Measurements from ENCODE around the gene ZNF74.

The ZNF74 gene

GRCh38 chr22:20412474-20413216, 18.7 kb downstream of the ZNF74 start (continued):
- TF ChIP-seq ZNF639 (tag by site-specific recombination; IDR thresholded peaks at IDR 0.05): no peak

GRCh38 chr22:20413217-20414058, 19.5 kb downstream of the ZNF74 start:
- POLR2A ChIA-PET: no interaction called here
- CTCF ChIA-PET: interaction anchor here (0.5 to 3.7 kb wide), 3 partner anchors 43 to 163 kb away, joined by 3 to 12 read pairs (median 4); no protein-coding TSS in a partner anchor
- no peaks in the 10 kb centered on the region; a peak in 1 of 3 replicates for H3K36me3 ChIP-seq (ENCODE audit: control insufficient read depth in 2 of 2, insufficient read depth in 1 of 2, low read length in 2 of 2)
- no peaks in the 10 kb centered on the region for H3K9me3 ChIP-seq (ENCODE audit: control insufficient read depth, insufficient read depth, low read depth, low read length)
- no peak overlapping the region for H3K4me3 ChIP-seq (ENCODE audit: low read depth, low read length)
- no peaks in the 10 kb centered on the region for H3K4me1 ChIP-seq (ENCODE audit: control insufficient read depth, insufficient read depth, low read length)
- TF ChIP-seq ZNF157 (tag by site-specific recombination; IDR thresholded peaks at IDR 0.05) (no peak), ZNF366 (tag by site-specific recombination; conservative IDR thresholded peaks at IDR 0.05) (0 out of 2 replicates have a peak, but pooled peaks have one; percentile 13)
- H3K27ac ChIP-seq (ENCODE audit: extremely low read depth, low read depth, low read length): no peak overlapping the region

- no peak overlapping the region for H3K27ac ChIP-seq (ENCODE audit: extremely low read depth, low read depth, low read length)
- POLR2A ChIA-PET: no interaction called here
- no peaks in the 10 kb centered on the region for H3K9me3 ChIP-seq (ENCODE audit: control insufficient read depth, insufficient read depth, low read depth, low read length)
- H3K4me1 ChIP-seq (ENCODE audit: control insufficient read depth, insufficient read depth, low read length): no peaks in the 10 kb centered on the region
- no peak overlapping the region for H3K4me3 ChIP-seq (ENCODE audit: low read depth, low read length)
- no peaks in the 10 kb centered on the region; a peak in 1 of 3 replicates for H3K36me3 ChIP-seq (ENCODE audit: control insufficient read depth in 2 of 2, insufficient read depth in 1 of 2, low read length in 2 of 2)
- TF ChIP-seq PATZ1 (tag by site-specific recombination; IDR thresholded peaks at IDR 0.05): no peak
- no peak for TF ChIP-seq OVOL3 (tag by site-specific recombination; IDR thresholded peaks at IDR 0.05)
- TF ChIP-seq ZNF133 (tag by site-specific recombination; IDR thresholded peaks at IDR 0.05): no peak
- no peak for TF ChIP-seq ZFP3 (tag by site-specific recombination; IDR thresholded peaks at IDR 0.05; ENCODE audit: low read depth)
- no peak for TF ChIP-seq ZNF664 (tag by site-specific recombination; IDR thresholded peaks at IDR 0.05)
- TF ChIP-seq IKZF3 (tag by site-specific recombination; IDR thresholded peaks at IDR 0.05): no peak
- TF ChIP-seq KLF16 (tag by site-specific recombination; IDR thresholded peaks at IDR 0.05): no peak
- TF ChIP-seq ZNF148 (tag by site-specific recombination; IDR thresholded peaks at IDR 0.05; ENCODE audit: borderline replicate concordance): no peak
- TF ChIP-seq ZNF37A (tag by site-specific recombination; IDR thresholded peaks at IDR 0.05): no peak
- TF ChIP-seq BCL11B (tag by site-specific recombination; IDR thresholded peaks at IDR 0.05; ENCODE audit: low read depth): no peak
- TF ChIP-seq SCRT2 (tag by site-specific recombination; IDR thresholded peaks at IDR 0.05): no peak
- TF ChIP-seq OSR2 (tag by site-specific recombination; IDR thresholded peaks at IDR 0.05): no peak
- no peak for TF ChIP-seq ZNF513 (tag by site-specific recombination; IDR thresholded peaks at IDR 0.05)
- no peak for TF ChIP-seq ZNF26 (tag by site-specific recombination; IDR thresholded peaks at IDR 0.05)
- TF ChIP-seq ZNF660 (tag by site-specific recombination; IDR thresholded peaks at IDR 0.05): no peak
- TF ChIP-seq ZNF600 (tag by site-specific recombination; IDR thresholded peaks at IDR 0.05): no peak
- TF ChIP-seq ZNF560 (tag by site-specific recombination; IDR thresholded peaks at IDR 0.05; ENCODE audit: borderline replicate concordance): no peak
- TF ChIP-seq ZFP41 (tag by site-specific recombination; IDR thresholded peaks at IDR 0.05; ENCODE audit: borderline replicate concordance): no peak
- no peak for TF ChIP-seq ZNF266 (tag by site-specific recombination; IDR thresholded peaks at IDR 0.05; ENCODE audit: low read depth)
- CTCF ChIA-PET: no interaction called here
These were observed 20.1 kb downstream of the ZNF74 start for GRCh38 chr22:20414059-20414440.

All from HEK293 (cell line).